Keratinocyte (primary cell): ENCODE measurements around the gene TMEM270. TPM values are rescaled to one million over a fixed set of nuclear protein-coding genes. Genes with fewer than 3 reads are reported as not detected.

Experiments used
- DNase-seq: peaks from one replicate; pipeline ENCODE4 v3.0.0-alpha.2; 2011; ENCODE audit warnings: low read depth, missing footprints, low spot score
- FAIRE-seq: peaks from 2 replicates; lab custom pipeline; 2011; peaks lifted over from hg19 to GRCh38; lab: Jason Lieb, UNC
- H2AFZ ChIP-seq: 2 replicates; pipeline ENCODE4 v1.6.0; 2012; ENCODE audit warnings: low read length, control low read depth, inconsistent platforms; ENCODE audit not compliant: control insufficient read depth
- H3K27ac ChIP-seq: 2 replicates; pipeline ENCODE4 v1.5.1; 2011; ENCODE audit warnings: low read length; ENCODE audit not compliant: control insufficient read depth, insufficient read depth
- H3K27me3 ChIP-seq: 3 replicates; pipeline ENCODE4 v1.6.0; 2011; ENCODE audit warnings: low read length; ENCODE audit not compliant: control insufficient read depth, insufficient read depth; ENCODE audit errors: extremely low read depth
- H3K36me3 ChIP-seq, 2 experiments: 2 replicates in 1 of 2; 3 replicates in 1 of 2; pipeline ENCODE4 v1.5.1; 2011; ENCODE audit warnings: low read length in 2 of 2, mild to moderate bottlenecking in 1 of 2; ENCODE audit not compliant: control insufficient read depth in 2 of 2, insufficient read depth in 2 of 2; ENCODE audit errors: extremely low read depth in 1 of 2
- H3K4me1 ChIP-seq: 3 replicates; pipeline ENCODE4 v1.5.1; 2011; ENCODE audit warnings: low read length; ENCODE audit not compliant: control insufficient read depth, insufficient read depth; ENCODE audit errors: extremely low read depth
- H3K4me2 ChIP-seq: 3 replicates; pipeline ENCODE4 v1.6.0; 2011; ENCODE audit warnings: low read depth, low read length; ENCODE audit not compliant: control insufficient read depth, insufficient read depth; ENCODE audit errors: extremely low read depth
- H3K4me3 ChIP-seq, 3 experiments: fragments of 200-600 bp in 1 of 3; sonication (generic) in 1 of 3; 2 replicates in 2 of 3; 3 replicates in 1 of 3; pipeline ENCODE4 v1.5.1; 2011 to 2016; ENCODE audit warnings: low read length in 3 of 3, mild to moderate bottlenecking in 3 of 3, control low read depth in 2 of 3, inconsistent platforms in 1 of 3, low read depth in 1 of 3, mixed read lengths in 1 of 3, mixed run types in 1 of 3, moderate library complexity in 1 of 3; ENCODE audit not compliant: control insufficient read depth in 2 of 3, insufficient read depth in 2 of 3; ENCODE audit errors: extremely low read depth in 1 of 3
- H3K79me2 ChIP-seq: 2 replicates; pipeline ENCODE4 v1.6.0; 2012; ENCODE audit warnings: low read length; ENCODE audit not compliant: control insufficient read depth, insufficient read depth
- H3K9ac ChIP-seq: 3 replicates; pipeline ENCODE4 v1.6.0; 2011; ENCODE audit warnings: low read length; ENCODE audit not compliant: control insufficient read depth, insufficient read depth; ENCODE audit errors: extremely low read depth
- H3K9me1 ChIP-seq: 3 replicates; pipeline ENCODE4 v1.6.0; 2011; ENCODE audit warnings: low read length; ENCODE audit not compliant: control insufficient read depth, insufficient read depth; ENCODE audit errors: extremely low read depth
- H3K9me3 ChIP-seq: 2 replicates; pipeline ENCODE4 v1.5.1; 2012; ENCODE audit warnings: low read depth, low read length; ENCODE audit not compliant: control insufficient read depth
- H4K20me1 ChIP-seq: 3 replicates; pipeline ENCODE4 v1.6.0; 2011; ENCODE audit warnings: low read length; ENCODE audit not compliant: control insufficient read depth, insufficient read depth; ENCODE audit errors: extremely low read depth
- CTCF ChIP-seq, 3 experiments: IDR thresholded peaks in 1 of 3; conservative IDR thresholded peaks in 1 of 3; optimal IDR thresholded peaks in 1 of 3; 2 replicates in 2 of 3; 3 replicates in 1 of 3; pipeline versions ENCODE3 to v1.5.1; 2011; ENCODE audit warnings: low read length in 3 of 3, mild to moderate bottlenecking in 3 of 3, moderate library complexity in 2 of 3, control low read depth in 1 of 3, inconsistent platforms in 1 of 3; ENCODE audit not compliant: insufficient read depth in 2 of 3; ENCODE audit errors: extremely low read depth in 1 of 3
- EZH2 ChIP-seq: IDR thresholded peaks from one replicate; pipeline ENCODE4 v1.6.1; 2012; ENCODE audit warnings: inconsistent platforms, mild to moderate bottlenecking, low read length, moderate library complexity
- dilution Hi-C: fragments of 300-500 bp; cut with MboI; formaldehyde crosslinking; loops from one replicate; pipeline ENCODE4 v1.7.0; 2020; ENCODE audit warnings: low sequenced_read_pairs; ENCODE audit not compliant: extremely low pct_ligation_motif_present
- polyA plus RNA-seq, 5 experiments: library from polyadenylated mRNA; depleted of rRNA in 3 of 5; stranded (reverse) in 3 of 5; stranded (forward) in 1 of 5; unstranded in 1 of 5; fragments of >200 nt; gene quantifications; 1 replicate in 1 of 5; 2 replicates in 3 of 5; 3 replicates in 1 of 5; pipeline versions ENCODE4 v1.2.1 to v1.2.3, GENCODE V29; 2011 to 2012; ENCODE audit warnings: missing spikeins in 2 of 5, low read depth in 1 of 5, low replicate concordance in 1 of 5

The TMEM270 gene
- polyA plus RNA-seq, 1 donor (not counting 4 experiments of a cell fraction or from before 2014, with no cell fraction given): not detected

GRCh38 chr7:73832806-73833205, 28.2 kb upstream of the TMEM270 start:
- dilution Hi-C loops: no loop called here
- peak overlapping the region in 1 of 3 experiments; percentile 14 for H3K4me3 ChIP-seq
- no peak overlapping the region for H3K4me2 ChIP-seq
- no peaks in the 10 kb centered on the region for H3K79me2 ChIP-seq
- no peaks in the 10 kb centered on the region for H3K27me3 ChIP-seq
- TF ChIP-seq CTCF (optimal IDR thresholded peaks at IDR 0.05 in 1 of 3, IDR thresholded peaks at IDR 0.05 in 1 of 3, conservative IDR thresholded peaks at IDR 0.05 in 1 of 3; ENCODE audit: extremely low read depth in 1 of 3, insufficient read depth in 2 of 3, low read length in 3 of 3): no peak
- no peak for TF ChIP-seq EZH2
- H3K36me3 ChIP-seq: no peaks in the 10 kb centered on the region
- no peaks in the 10 kb centered on the region for H3K9me3 ChIP-seq
- no peak overlapping the region for H3K27ac ChIP-seq
- no peak overlapping the region for H2AFZ ChIP-seq
- DNase-seq (no peak), FAIRE-seq (no peak)
- no peaks in the 10 kb centered on the region for H4K20me1 ChIP-seq
- H3K9ac ChIP-seq: no peak overlapping the region
- H3K4me1 ChIP-seq: peaks cover 55% of the 10 kb centered on the region
- no peaks in the 10 kb centered on the region for H3K9me1 ChIP-seq

- H3K9me3 ChIP-seq: no peaks in the 10 kb centered on the region
- no peaks in the 10 kb centered on the region for H3K9me1 ChIP-seq
- H3K79me2 ChIP-seq: no peaks in the 10 kb centered on the region
- TF ChIP-seq CTCF (optimal IDR thresholded peaks at IDR 0.05 in 1 of 3, IDR thresholded peaks at IDR 0.05 in 1 of 3, conservative IDR thresholded peaks at IDR 0.05 in 1 of 3; ENCODE audit: extremely low read depth in 1 of 3, insufficient read depth in 2 of 3, low read length in 3 of 3) (no peak), EZH2 (no peak)
- DNase-seq: no peak
- no peak overlapping the region for H3K27ac ChIP-seq
- no peak for FAIRE-seq
- H3K4me1 ChIP-seq: peaks cover 53% of the 10 kb centered on the region
- no peak overlapping the region for H3K4me2 ChIP-seq
- no peak overlapping the region for H2AFZ ChIP-seq
- no peaks in the 10 kb centered on the region for H4K20me1 ChIP-seq
- no peaks in the 10 kb centered on the region for H3K27me3 ChIP-seq
- H3K4me3 ChIP-seq: no peak overlapping the region
- dilution Hi-C loops: no loop called here
- H3K9ac ChIP-seq: no peak overlapping the region
- no peaks in the 10 kb centered on the region for H3K36me3 ChIP-seq
Observed at GRCh38 chr7:73833251-73833919, 27.6 kb upstream of the TMEM270 start.
